A549 (cell line): Measurements from ENCODE around the gene PACS2. TPM values are rescaled to one million over a fixed set of nuclear protein-coding genes. Genes with fewer than 3 reads are reported as not detected.

ENCODE experiments used
- ATAC-seq, 2 experiments: fragments of 200-7000 bp in 1 of 2; fragments of >200 bp in 1 of 2; cut with Nextera tagmentation in 1 of 2; cut with Tn5 transposase in 1 of 2; 3 replicates each; pipeline versions ENCODE4 v1.8.0 to v1.9.1; 2018 to 2020; ENCODE audit warnings: mild to moderate bottlenecking in 1 of 2, moderate library complexity in 1 of 2
- CTCF ChIA-PET: fragments of 300-600 bp; sonication (Branson Sonifier 250); formaldehyde crosslinking; extraction: SDS; loops from one replicate; lab custom pipeline; 2021; ENCODE audit warnings: antibody characterized with exemption, inconsistent platforms; lab: Yijun Ruan, JAX
- POLR2A ChIA-PET: fragments of 350-600 bp; formaldehyde crosslinking; extraction: SDS; loops from one replicate; lab custom pipeline; 2021; ENCODE audit warnings: antibody characterized with exemption, inconsistent platforms; lab: Yijun Ruan, JAX
- DNase-seq, 2 experiments: peaks; one replicate each; pipeline versions ENCODE4 v3.0.0 to v3.0.0-alpha.2; 2011 to 2016; ENCODE audit warnings: low read depth in 1 of 2, low spot score in 1 of 2
- FAIRE-seq: peaks from 2 replicates; lab custom pipeline; 2011; peaks lifted over from hg19 to GRCh38; lab: Jason Lieb, UNC
- H3K27ac ChIP-seq, 2 experiments: fragments of >200 bp; sonication (Bioruptor Twin); formaldehyde crosslinking; 3 replicates each; pipeline ENCODE4 v1.5.1; 2016 to 2017
- H3K4me1 ChIP-seq: fragments of >200 bp; sonication (Bioruptor Twin); formaldehyde crosslinking; 3 replicates; pipeline ENCODE4 v1.6.1; 2016
- H3K4me2 ChIP-seq: fragments of >200 bp; sonication (Bioruptor Twin); formaldehyde crosslinking; 3 replicates; pipeline ENCODE4 v1.6.1; 2016
- H3K4me3 ChIP-seq: fragments of >200 bp; sonication (Bioruptor Twin); formaldehyde crosslinking; 3 replicates; pipeline ENCODE4 v1.5.1; 2016
- H3K9me3 ChIP-seq: fragments of >200 bp; sonication (Bioruptor Twin); formaldehyde crosslinking; 3 replicates; pipeline ENCODE4 v1.6.1; 2016
- BHLHE40 ChIP-seq: IDR thresholded peaks from 2 replicates; pipeline ENCODE4 v1.6.1; 2012; ENCODE audit warnings: low read depth, low read length, inconsistent platforms
- CBX8 ChIP-seq: fragments of 200-600 bp; sonication (generic); IDR thresholded peaks from 2 replicates; pipeline ENCODE4 v1.6.1; 2016
- ELK1 ChIP-seq: fragments of 150-350 bp; IDR thresholded peaks from 2 replicates; pipeline ENCODE4 v1.6.1; 2014; ENCODE audit warnings: low read depth, mild to moderate bottlenecking, low read length
- EP300 ChIP-seq, 2 experiments: fragments of >200 bp; sonication (Bioruptor Twin); formaldehyde crosslinking; IDR thresholded peaks; 2 replicates in 1 of 2; 3 replicates in 1 of 2; pipeline ENCODE4 v1.6.1; 2016 to 2017
- FOXS1 ChIP-seq: fragments of 250-450 bp; sonication (Bioruptor Pico); IDR thresholded peaks from 2 replicates; pipeline ENCODE4 v1.5.0; 2020; ENCODE audit warnings: mild to moderate bottlenecking, moderate library complexity
- GATA3 ChIP-seq: IDR thresholded peaks from 2 replicates; pipeline ENCODE4 v1.6.1; 2012; ENCODE audit warnings: borderline replicate concordance
- HOXA7 ChIP-seq: fragments of 250-450 bp; sonication (Bioruptor Pico); IDR thresholded peaks from 2 replicates; pipeline ENCODE4 v1.5.0; 2020; ENCODE audit warnings: mild to moderate bottlenecking, moderate library complexity
- HOXB5 ChIP-seq: fragments of 250-450 bp; sonication (Bioruptor Pico); IDR thresholded peaks from 2 replicates; pipeline ENCODE4 v1.5.0; 2020; ENCODE audit warnings: mild to moderate bottlenecking, moderate library complexity
- JUN ChIP-seq, 2 experiments: fragments of >200 bp; sonication (Bioruptor Twin); formaldehyde crosslinking; IDR thresholded peaks; 2 replicates in 1 of 2; 3 replicates in 1 of 2; pipeline ENCODE4 v1.6.1; 2016 to 2017
- KDM5A ChIP-seq: fragments of 200-600 bp; sonication (generic); IDR thresholded peaks from 2 replicates; pipeline ENCODE4 v1.6.1; 2016; ENCODE audit warnings: antibody characterized with exemption, mild to moderate bottlenecking
- NFE2L2 ChIP-seq: fragments of 150-350 bp; conservative IDR thresholded peaks from 2 replicates; pipeline ENCODE4 v1.6.1; 2014; ENCODE audit warnings: low read length
- NR3C1 ChIP-seq: fragments of >200 bp; sonication (Bioruptor Twin); formaldehyde crosslinking; IDR thresholded peaks from 3 replicates; pipeline ENCODE4 v1.6.1; 2017
- PBX3 ChIP-seq: IDR thresholded peaks from 2 replicates; pipeline ENCODE4 v1.6.1; 2012
- PHF8 ChIP-seq: fragments of 200-600 bp; sonication (generic); IDR thresholded peaks from 2 replicates; pipeline ENCODE4 v1.6.1; 2016; ENCODE audit warnings: low read depth, mild to moderate bottlenecking, antibody characterized with exemption, moderate library complexity, borderline replicate concordance
- RAD21 ChIP-seq, 2 experiments: fragments of >200 bp in 1 of 2; sonication (Bioruptor Twin) in 1 of 2; formaldehyde crosslinking in 1 of 2; IDR thresholded peaks in 1 of 2; conservative IDR thresholded peaks in 1 of 2; 2 replicates in 1 of 2; 3 replicates in 1 of 2; pipeline ENCODE4 v1.6.1; 2012 to 2018; ENCODE audit warnings: inconsistent platforms in 1 of 2
- RARB ChIP-seq: fragments of 250-450 bp; sonication (Bioruptor Pico); IDR thresholded peaks from 2 replicates; pipeline ENCODE4 v1.8.0; 2021; ENCODE audit warnings: mild to moderate bottlenecking, moderate library complexity
- REST ChIP-seq: fragments of 200-600 bp; sonication (generic); IDR thresholded peaks from 2 replicates; pipeline ENCODE4 v1.6.1; 2016; ENCODE audit warnings: antibody characterized with exemption, mild to moderate bottlenecking, moderate library complexity
- RFX5 ChIP-seq: fragments of 450-650 bp; IDR thresholded peaks from 2 replicates; pipeline ENCODE4 v1.7.1; 2014; ENCODE audit warnings: antibody characterized with exemption, mild to moderate bottlenecking, moderate library complexity
- TP53 ChIP-seq: fragments of 250-450 bp; sonication (Bioruptor Pico); IDR thresholded peaks from 2 replicates; pipeline ENCODE4 v1.5.0; 2021; ENCODE audit warnings: mild to moderate bottlenecking, moderate library complexity
- ZC3H11A ChIP-seq: fragments of 450-650 bp; IDR thresholded peaks from 2 replicates; pipeline ENCODE4 v1.6.1; 2014; ENCODE audit warnings: antibody characterized with exemption, mild to moderate bottlenecking
- ZFP36 ChIP-seq: fragments of 450-650 bp; IDR thresholded peaks from 2 replicates; pipeline ENCODE4 v1.6.1; 2014; ENCODE audit warnings: borderline replicate concordance; ENCODE audit not compliant: partially characterized antibody
- ZNF302 ChIP-seq: fragments of 250-450 bp; sonication (Bioruptor Pico); IDR thresholded peaks from 2 replicates; pipeline ENCODE4 v1.9.0; 2021; ENCODE audit warnings: inconsistent platforms, mild to moderate bottlenecking, moderate library complexity
- WGBS: methylation state at CpG from one replicate; pipeline ENCODE4 v1.1.6; 2017; ENCODE audit errors: missing lambda C conversion rate; 5-methylcytosine and 5-hydroxymethylcytosine counted together
- polyA plus RNA-seq, 4 experiments: library from polyadenylated mRNA; depleted of rRNA in 3 of 4; stranded (reverse); fragments of >200 nt; fragmentation: RNase III in 1 of 4; extraction: RNeasy Plus Mini Kit Qiagen cat#74134 plus additional on column Dnase treatment in 1 of 4; gene quantifications; 2 replicates in 3 of 4; 3 replicates in 1 of 4; pipeline ENCODE4 v1.2.3, GENCODE V29; 2011 to 2017

The PACS2 gene
- polyA plus RNA-seq, 2 of the 4 experiments (the other 2 are of a cell fraction) = 11.9 to 24.5 TPM

- FAIRE-seq (no peak), ATAC-seq (no peak), DNase-seq (no peak)
- WGBS = 97% methylated on average over 14 of the region's 23 CpGs
- Histone ChIP-seq H3K9me3 (no peaks in the 10 kb centered on the region), H3K27ac (no peak overlapping the region), H3K4me1 (no peaks in the 10 kb centered on the region), H3K4me2 (no peak overlapping the region), H3K4me3 (no peak overlapping the region)
- CTCF ChIA-PET = interaction anchor here (4.1 kb wide), 1 partner anchor 20 kb away, joined by 21 read pairs; no protein-coding TSS in a partner anchor
- POLR2A ChIA-PET = no interaction called here
- no peak for TF ChIP-seq EP300 (IDR thresholded peaks at IDR 0.05)
- no peak for TF ChIP-seq ZC3H11A
- no peak for TF ChIP-seq JUN (IDR thresholded peaks at IDR 0.05)
Observed at GRCh38 chr14:105391541-105391940, 77.0 kb downstream of the PACS2 start.

GRCh38 chr14:105392131-105393090 lies 77.9 kb downstream of the PACS2 start:
- no peak for TF ChIP-seq KDM5A
- TF ChIP-seq RAD21 (conservative IDR thresholded peaks at IDR 0.05 in 1 of 2, IDR thresholded peaks at IDR 0.05 in 1 of 2) = no peak
- TF ChIP-seq REST = no peak
- TF ChIP-seq PHF8 = no peak
- no peak for TF ChIP-seq EP300 (IDR thresholded peaks at IDR 0.05)
- no peak for TF ChIP-seq RARB
- no peak for TF ChIP-seq ELK1
- TF ChIP-seq CBX8 = no peak
- no peak for TF ChIP-seq RFX5
- no peak for TF ChIP-seq PBX3
- TF ChIP-seq ZFP36 = no peak
- TF ChIP-seq FOXS1 = no peak
- no peak for TF ChIP-seq GATA3
- no peak for TF ChIP-seq BHLHE40
- TF ChIP-seq TP53 (CRISPR knock-in tag) = no peak
- no peak for TF ChIP-seq NR3C1
- no peak for TF ChIP-seq NFE2L2
- no peak for TF ChIP-seq HOXA7
- TF ChIP-seq HOXB5 = no peak
- no peak for TF ChIP-seq ZNF302
- ATAC-seq = no peak
- H3K4me3 ChIP-seq = no peak overlapping the region
- WGBS = 87% methylated on average over 29 of the region's 40 CpGs
- no peak overlapping the region for H3K4me2 ChIP-seq
- DNase-seq = no peak
- CTCF ChIA-PET = interaction anchor here (0.6 to 4.1 kb wide), 3 partner anchors 21 to 64 kb away, joined by 3 to 21 read pairs (median 3); no protein-coding TSS in a partner anchor
- H3K9me3 ChIP-seq = 0 out of 3 replicates have a peak, but pooled peaks cover 2% of the 10 kb centered on the region
- FAIRE-seq = no peak
- no peak overlapping the region for H3K27ac ChIP-seq
- POLR2A ChIA-PET = no interaction called here
- H3K4me1 ChIP-seq = peaks cover under 1% of the 10 kb centered on the region; the same call in 1 of the 3 replicates
